T-helper 1 cell treated with Interleukin-12 subunit alpha and Interleukin-12 subunit beta and Interleukin-4 antibody, amounts not matched to agents 30 μg/mL and 1 μg/mL, for 36 hours (primary cell): ENCODE data around the gene DLG2.

ENCODE experiments used
- H3K27ac Mint-ChIP-seq: one replicate; pipeline ENCODE4 v1.8.0; 2021; ENCODE audit warnings: mild to moderate bottlenecking, mixed read lengths
- H3K27me3 Mint-ChIP-seq: one replicate; pipeline ENCODE4 v1.8.0; 2021; ENCODE audit warnings: low read depth, mixed read lengths
- H3K36me3 Mint-ChIP-seq: one replicate; pipeline ENCODE4 v1.8.0; 2021; ENCODE audit warnings: low read depth, mixed read lengths
- H3K4me1 Mint-ChIP-seq: one replicate; pipeline ENCODE4 v1.8.0; 2021; ENCODE audit warnings: low read depth, mixed read lengths
- H3K4me3 Mint-ChIP-seq: one replicate; pipeline ENCODE4 v1.8.0; 2021; ENCODE audit warnings: mild to moderate bottlenecking, moderate library complexity, mixed read lengths
- H3K9me3 Mint-ChIP-seq: one replicate; pipeline ENCODE4 v1.8.0; 2021; ENCODE audit warnings: mixed read lengths

The DLG2 gene

DNA sequence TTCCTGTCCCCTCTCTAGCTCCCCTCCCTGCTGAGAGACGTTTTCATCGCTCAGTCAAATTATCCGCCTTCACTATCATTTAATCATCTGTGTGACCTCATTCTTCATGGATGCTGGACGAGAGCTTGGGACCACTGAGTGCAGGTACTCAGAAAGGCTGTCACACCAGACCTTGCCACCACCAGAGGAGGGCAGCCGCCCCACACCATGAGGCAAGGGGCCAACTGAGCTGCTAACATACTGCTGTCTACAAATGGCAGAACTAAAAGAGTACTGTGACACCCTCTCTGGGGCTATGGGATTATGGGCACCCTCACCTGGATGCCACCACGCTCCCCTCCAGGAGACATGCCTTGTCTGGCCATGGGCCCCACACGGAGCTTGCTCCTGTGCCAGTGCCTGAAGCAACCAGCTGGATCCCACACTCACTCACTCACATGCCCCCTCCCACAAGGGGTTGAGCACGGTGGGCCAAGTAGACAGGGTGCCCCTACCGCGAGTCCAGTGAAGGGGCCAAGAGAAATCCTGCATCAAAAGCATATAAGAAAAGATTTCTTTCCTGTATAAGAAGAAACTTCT lies 1670.9 kb downstream of the DLG2 start:
- no peaks in the 10 kb centered on the region for H3K4me1 Mint-ChIP-seq
- H3K9me3 Mint-ChIP-seq = no peaks in the 10 kb centered on the region
- no peaks in the 10 kb centered on the region for H3K36me3 Mint-ChIP-seq
- no peak overlapping the region for H3K4me3 Mint-ChIP-seq
- no peaks in the 10 kb centered on the region for H3K27me3 Mint-ChIP-seq
- no peak overlapping the region for H3K27ac Mint-ChIP-seq

DNA sequence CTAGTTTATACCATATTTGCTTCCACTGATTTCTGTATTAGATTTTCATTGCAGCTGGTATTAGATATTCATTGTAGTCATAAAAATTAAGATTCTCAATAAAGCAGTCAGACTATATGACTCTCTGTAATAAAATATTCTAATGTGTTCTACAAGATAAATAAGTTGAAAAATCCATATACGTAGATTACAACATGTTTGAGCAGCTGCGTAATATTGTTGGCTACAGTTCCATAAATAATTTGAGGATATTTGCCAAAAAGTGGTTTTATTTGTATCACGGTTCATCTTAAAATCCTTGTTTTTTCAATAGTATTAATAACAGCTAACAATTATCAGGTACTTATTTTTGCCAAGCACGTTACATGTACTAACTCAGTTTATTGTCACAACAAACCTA lies 1672.4 kb downstream of the DLG2 start:
- Mint-ChIP-seq H3K27ac (no peak overlapping the region), H3K27me3 (no peaks in the 10 kb centered on the region), H3K36me3 (no peaks in the 10 kb centered on the region), H3K9me3 (no peaks in the 10 kb centered on the region), H3K4me3 (no peak overlapping the region), H3K4me1 (no peaks in the 10 kb centered on the region)

DNA sequence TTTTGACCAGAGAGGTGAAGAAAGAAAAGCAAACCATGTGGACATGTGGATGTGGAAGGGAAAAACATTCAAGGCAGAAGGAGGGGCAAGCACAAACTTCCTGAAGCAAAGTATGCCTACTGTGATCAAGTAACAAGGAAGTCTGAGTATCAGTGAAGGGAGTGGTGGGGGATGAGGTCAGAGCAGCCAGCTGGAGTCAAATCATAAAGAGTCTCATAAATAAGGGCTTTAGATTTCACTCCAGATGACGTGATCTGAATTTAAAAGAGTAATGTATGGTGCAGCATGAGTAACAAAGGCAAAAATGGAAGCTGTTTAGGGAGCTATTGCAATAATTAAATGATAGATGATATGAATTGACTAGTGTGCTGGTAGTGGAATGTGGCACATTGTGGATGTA lies 1675.6 kb downstream of the DLG2 start:
- Mint-ChIP-seq H3K27me3 (no peaks in the 10 kb centered on the region), H3K36me3 (no peaks in the 10 kb centered on the region), H3K4me3 (no peak overlapping the region), H3K4me1 (no peaks in the 10 kb centered on the region), H3K9me3 (no peaks in the 10 kb centered on the region), H3K27ac (no peak overlapping the region)

GRCh38 chr11:83948200-83948599 lies 1678.9 kb downstream of the DLG2 start:
- no peak overlapping the region for H3K4me3 Mint-ChIP-seq
- no peaks in the 10 kb centered on the region for H3K4me1 Mint-ChIP-seq
- H3K27ac Mint-ChIP-seq = no peak overlapping the region
- no peaks in the 10 kb centered on the region for H3K27me3 Mint-ChIP-seq
- H3K36me3 Mint-ChIP-seq = no peaks in the 10 kb centered on the region
- H3K9me3 Mint-ChIP-seq = peaks cover 5% of the 10 kb centered on the region

- Mint-ChIP-seq H3K4me1 (no peaks in the 10 kb centered on the region), H3K27me3 (no peaks in the 10 kb centered on the region), H3K9me3 (peaks cover 5% of the 10 kb centered on the region), H3K36me3 (no peaks in the 10 kb centered on the region), H3K4me3 (no peak overlapping the region), H3K27ac (no peak overlapping the region)
These were observed 1681.2 kb downstream of the DLG2 start for GRCh38 chr11:83945976-83946375.

DNA sequence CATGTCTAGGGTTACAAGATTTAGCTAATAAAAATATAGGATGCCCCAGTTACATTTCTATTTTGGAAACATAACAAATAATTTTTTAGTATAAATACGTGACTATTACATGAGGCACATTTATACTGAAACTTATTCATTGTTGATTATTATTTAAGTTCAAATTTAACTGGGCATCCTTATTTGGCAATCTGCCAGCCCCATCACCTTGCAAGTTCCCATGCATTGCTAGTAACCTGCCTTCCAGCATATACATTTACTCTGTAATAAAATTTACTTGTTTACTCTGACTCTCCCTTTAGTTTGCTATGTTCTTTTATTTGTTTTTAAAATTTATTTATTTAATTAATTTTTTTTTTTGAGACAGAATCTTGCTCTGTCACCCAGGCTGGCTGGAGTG lies 1686.1 kb downstream of the DLG2 start:
- H3K9me3 Mint-ChIP-seq = peaks cover 5% of the 10 kb centered on the region
- H3K27me3 Mint-ChIP-seq = no peaks in the 10 kb centered on the region
- H3K27ac Mint-ChIP-seq = no peak overlapping the region
- H3K4me1 Mint-ChIP-seq = no peaks in the 10 kb centered on the region
- no peak overlapping the region for H3K4me3 Mint-ChIP-seq
- no peaks in the 10 kb centered on the region for H3K36me3 Mint-ChIP-seq

- H3K9me3 Mint-ChIP-seq = no peaks in the 10 kb centered on the region
- H3K4me1 Mint-ChIP-seq = no peaks in the 10 kb centered on the region
- no peak overlapping the region for H3K4me3 Mint-ChIP-seq
- H3K36me3 Mint-ChIP-seq = no peaks in the 10 kb centered on the region
- H3K27me3 Mint-ChIP-seq = no peaks in the 10 kb centered on the region
- H3K27ac Mint-ChIP-seq = no peak overlapping the region
These were observed 1689.0 kb downstream of the DLG2 start for GRCh38 chr11:83938148-83938547.

GRCh38 chr11:83933008-83933407 lies 1694.1 kb downstream of the DLG2 start:
- Mint-ChIP-seq H3K4me1 (no peaks in the 10 kb centered on the region), H3K27ac (no peak overlapping the region), H3K9me3 (no peaks in the 10 kb centered on the region), H3K4me3 (no peak overlapping the region), H3K36me3 (no peaks in the 10 kb centered on the region), H3K27me3 (no peaks in the 10 kb centered on the region)

DNA sequence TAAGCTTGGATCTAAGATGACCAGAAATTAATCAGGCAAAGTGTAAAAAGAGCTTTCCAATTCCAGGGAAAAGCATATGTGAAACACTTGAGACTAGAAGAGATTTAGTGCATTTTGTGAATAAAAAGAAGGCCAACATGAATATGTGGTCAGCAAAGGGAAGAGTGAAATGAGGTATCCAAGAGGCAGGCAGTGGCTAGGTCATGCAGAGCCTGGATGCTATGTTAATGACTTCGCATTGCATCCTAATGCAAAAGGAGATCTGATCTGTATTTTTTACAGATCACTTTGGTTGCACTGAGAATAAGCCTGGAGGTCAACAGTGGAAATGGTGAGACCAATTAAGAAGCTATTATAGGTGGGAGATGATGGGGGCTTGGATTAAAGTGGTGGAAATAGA lies 1699.7 kb downstream of the DLG2 start:
- Mint-ChIP-seq H3K27ac (no peak overlapping the region), H3K4me3 (no peak overlapping the region), H3K36me3 (no peaks in the 10 kb centered on the region), H3K4me1 (no peaks in the 10 kb centered on the region), H3K9me3 (peaks cover 4% of the 10 kb centered on the region), H3K27me3 (no peaks in the 10 kb centered on the region)

DNA sequence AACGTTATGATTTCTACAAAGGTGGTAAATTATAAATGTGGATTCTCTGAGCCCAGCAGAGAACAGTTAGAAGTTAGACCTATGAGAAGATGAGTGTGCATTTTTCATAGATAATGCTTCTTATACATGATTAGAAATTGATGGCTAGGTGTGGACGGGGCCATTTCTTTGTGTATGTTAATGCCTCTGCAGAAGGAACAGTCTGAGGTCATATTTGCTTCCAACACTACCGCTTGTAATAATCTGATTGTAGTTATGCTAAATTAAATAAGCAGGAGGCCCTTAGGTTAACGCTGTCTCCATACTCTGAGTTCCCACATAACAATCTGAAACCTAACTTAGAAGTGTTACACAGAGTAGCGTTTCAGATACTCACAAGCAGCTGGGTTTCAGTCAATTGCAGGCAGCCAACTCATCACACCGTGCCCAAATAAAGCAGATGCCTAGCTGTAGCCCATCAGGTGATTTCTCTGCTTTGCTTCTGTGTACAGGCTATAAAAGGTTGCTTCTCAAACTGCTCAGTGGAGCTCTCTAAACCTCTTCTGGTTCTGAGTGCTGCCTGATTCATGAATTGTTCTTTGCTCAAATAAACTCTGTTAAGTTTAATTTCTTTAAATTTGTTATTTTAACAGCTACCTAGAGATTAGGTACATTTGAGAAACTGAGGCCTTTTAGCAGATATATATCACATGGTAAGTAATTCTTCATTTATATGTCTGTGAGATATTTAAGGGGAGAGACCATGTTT lies 1702.2 kb downstream of the DLG2 start:
- Mint-ChIP-seq H3K27me3 (no peaks in the 10 kb centered on the region), H3K4me3 (no peak overlapping the region), H3K36me3 (no peaks in the 10 kb centered on the region), H3K9me3 (peaks cover 4% of the 10 kb centered on the region), H3K4me1 (no peaks in the 10 kb centered on the region), H3K27ac (no peak overlapping the region)

- no peak overlapping the region for H3K4me3 Mint-ChIP-seq
- H3K9me3 Mint-ChIP-seq = peaks cover 4% of the 10 kb centered on the region
- H3K36me3 Mint-ChIP-seq = no peaks in the 10 kb centered on the region
- no peaks in the 10 kb centered on the region for H3K4me1 Mint-ChIP-seq
- H3K27ac Mint-ChIP-seq = no peak overlapping the region
- H3K27me3 Mint-ChIP-seq = no peaks in the 10 kb centered on the region
These were observed 1703.2 kb downstream of the DLG2 start for GRCh38 chr11:83923961-83924360.

GRCh38 chr11:83922953-83923352 lies 1704.2 kb downstream of the DLG2 start:
- Mint-ChIP-seq H3K9me3 (peaks cover 4% of the 10 kb centered on the region), H3K4me1 (no peaks in the 10 kb centered on the region), H3K27ac (no peak overlapping the region), H3K4me3 (no peak overlapping the region), H3K36me3 (no peaks in the 10 kb centered on the region), H3K27me3 (no peaks in the 10 kb centered on the region)

DNA sequence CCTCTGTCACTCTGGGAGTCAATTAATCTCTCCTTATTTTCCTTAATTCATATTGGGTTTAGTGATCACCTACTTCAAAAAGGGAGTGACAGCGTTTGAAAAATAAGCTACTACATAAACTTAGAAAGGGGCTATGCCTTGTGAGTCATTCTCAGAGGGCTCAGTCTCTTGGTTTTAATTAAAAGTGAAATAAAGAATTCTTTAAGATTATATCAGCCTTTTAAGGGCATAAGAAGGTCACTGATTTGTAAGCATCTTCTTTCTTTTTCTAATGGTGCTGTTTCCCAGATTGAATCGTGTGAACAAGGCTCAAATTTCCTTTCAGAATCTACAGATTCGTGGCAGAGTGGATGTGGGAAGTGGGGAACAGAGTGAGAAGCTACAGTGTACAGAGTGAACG lies 1704.8 kb downstream of the DLG2 start:
- no peaks in the 10 kb centered on the region for H3K36me3 Mint-ChIP-seq
- no peaks in the 10 kb centered on the region for H3K27me3 Mint-ChIP-seq
- no peak overlapping the region for H3K27ac Mint-ChIP-seq
- H3K4me1 Mint-ChIP-seq = no peaks in the 10 kb centered on the region
- no peak overlapping the region for H3K4me3 Mint-ChIP-seq
- H3K9me3 Mint-ChIP-seq = peaks cover under 1% of the 10 kb centered on the region

DNA sequence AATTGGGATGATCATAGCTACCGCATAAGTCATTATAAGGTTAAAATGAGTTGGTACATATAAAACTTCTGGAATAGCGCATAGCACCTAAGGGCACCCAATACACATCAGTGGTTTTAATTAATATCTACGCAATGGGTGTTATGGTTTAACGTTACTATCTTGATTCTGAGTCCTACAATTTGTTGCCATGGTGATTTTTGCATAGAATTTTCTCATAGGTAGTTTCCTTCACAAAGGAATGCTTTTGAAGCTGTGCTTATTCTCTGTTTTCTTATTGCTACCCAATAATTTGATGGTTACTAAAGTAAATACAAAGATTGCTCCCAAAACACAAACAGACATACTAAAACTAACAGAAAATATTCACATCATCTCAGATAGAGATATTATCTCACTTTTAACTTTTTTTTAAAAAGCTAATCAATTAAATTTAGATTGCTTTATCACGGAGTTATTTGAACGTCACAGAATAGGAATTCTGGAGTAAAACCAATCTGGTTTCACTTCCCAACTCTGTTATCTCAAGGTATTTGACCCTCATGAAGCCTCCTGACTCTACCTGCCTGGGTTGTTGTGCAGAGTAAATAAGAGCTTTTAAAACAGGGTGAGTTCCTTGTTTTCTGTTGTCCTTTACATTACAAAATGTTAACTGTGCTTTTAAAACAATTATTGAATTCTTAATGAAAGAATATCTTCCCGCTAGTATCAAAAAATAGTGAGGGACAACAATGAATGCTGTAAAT lies 1705.5 kb downstream of the DLG2 start:
- no peaks in the 10 kb centered on the region for H3K9me3 Mint-ChIP-seq
- no peaks in the 10 kb centered on the region for H3K27me3 Mint-ChIP-seq
- no peak overlapping the region for H3K4me3 Mint-ChIP-seq
- no peaks in the 10 kb centered on the region for H3K4me1 Mint-ChIP-seq
- no peak overlapping the region for H3K27ac Mint-ChIP-seq
- H3K36me3 Mint-ChIP-seq = no peaks in the 10 kb centered on the region

DNA sequence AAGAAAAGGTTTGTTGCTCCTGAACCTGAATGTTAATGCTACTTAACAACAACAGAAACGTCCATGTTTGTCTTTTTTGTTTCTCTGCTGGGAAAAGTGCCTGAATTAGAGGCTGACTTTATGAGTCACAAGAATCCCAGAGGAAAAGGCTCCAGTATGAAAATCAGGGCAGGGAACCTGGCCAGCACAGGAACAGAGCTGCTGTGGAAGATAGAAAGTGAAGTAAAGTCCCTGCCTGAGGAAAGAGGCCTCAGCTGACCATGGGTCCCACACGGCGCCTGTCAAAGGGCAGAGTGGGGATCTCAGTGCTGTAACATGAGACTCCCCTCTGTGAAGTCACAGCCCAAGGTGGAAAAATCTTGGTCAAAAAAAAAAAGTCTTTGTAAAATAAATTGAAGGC lies 1708.7 kb downstream of the DLG2 start:
- H3K4me1 Mint-ChIP-seq = no peaks in the 10 kb centered on the region
- no peaks in the 10 kb centered on the region for H3K36me3 Mint-ChIP-seq
- H3K9me3 Mint-ChIP-seq = no peaks in the 10 kb centered on the region
- no peaks in the 10 kb centered on the region for H3K27me3 Mint-ChIP-seq
- H3K4me3 Mint-ChIP-seq = no peak overlapping the region
- H3K27ac Mint-ChIP-seq = no peak overlapping the region
